ENCODE data around the gene ZFAND3. TPM values are rescaled to one million over a fixed set of nuclear protein-coding genes. Genes with fewer than 3 reads are reported as not detected.

The ZFAND3 gene
- total and polyA plus RNA-seq, 2 donors (not counting 1 experiment from before 2014, with no cell fraction given), result 21.5 to 40.8 TPM

GRCh38 chr6:37812841-37813240 is 6.7 kb upstream of the ZFAND3 start:
- TF ChIP-seq EZH2 (IDR thresholded peaks at IDR 0.05; ENCODE audit: low read length, missing control alignments), result no peak
- TF ChIP-seq CTCF (conservative IDR thresholded peaks at IDR 0.05 in 1 of 2, IDR thresholded peaks at IDR 0.05 in 1 of 2; ENCODE audit: low read depth in 1 of 2, low read length in 2 of 2), result no peak
- DNase-seq (ENCODE audit: low read depth in 2 of 2), result no peak
- Histone ChIP-seq H2AFZ (ENCODE audit: low read length) (no peak overlapping the region), H3K27ac (ENCODE audit: insufficient read depth, low read length) (no peak overlapping the region), H3K27me3 (ENCODE audit: control insufficient read depth, insufficient read depth, low read length) (peaks cover 3% of the 10 kb centered on the region), H3K9ac (ENCODE audit: insufficient read depth, low read length) (no peak overlapping the region), H3K9me3 (ENCODE audit: control insufficient read depth, insufficient read depth, low read depth, low read length) (no peaks in the 10 kb centered on the region), H3K4me2 (ENCODE audit: extremely low read depth, insufficient read depth, low read length) (no peak overlapping the region), H3K4me1 (ENCODE audit: control insufficient read depth, extremely low read depth, insufficient read depth, low read length) (no peaks in the 10 kb centered on the region), H4K20me1 (ENCODE audit: control insufficient read depth, extremely low read depth, insufficient read depth, low read length) (no peaks in the 10 kb centered on the region), H3K36me3 (ENCODE audit: control insufficient read depth, insufficient read depth, low read length) (no peaks in the 10 kb centered on the region), H3K79me2 (ENCODE audit: control insufficient read depth, insufficient read depth, low read length) (no peaks in the 10 kb centered on the region), H3K4me3 (replicated peaks in 1 of 4; ENCODE audit: control extremely low read depth in 1 of 4, insufficient read depth in 1 of 4, low read depth in 3 of 4, low read length in 4 of 4) (no peak overlapping the region)

DNA sequence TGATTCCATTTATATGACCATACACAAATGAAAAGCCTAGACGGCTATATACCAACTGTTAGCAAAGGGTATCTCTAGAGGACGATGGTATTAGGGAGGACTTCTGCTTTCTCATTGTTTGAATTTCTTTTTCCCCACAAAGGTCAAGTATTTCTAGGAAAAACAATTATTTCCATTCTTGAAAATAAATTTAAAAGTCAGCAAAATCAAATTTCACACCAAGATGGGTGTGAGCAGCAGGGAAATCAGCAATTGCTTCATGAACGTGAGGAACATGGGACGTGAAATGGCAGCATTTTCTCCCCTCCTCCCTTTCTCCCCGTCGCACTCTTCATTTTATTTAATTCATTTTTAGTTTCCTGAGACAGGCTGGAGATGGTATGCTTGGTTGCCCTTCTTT is 5.2 kb upstream of the ZFAND3 start:
- Histone ChIP-seq H3K9me3 (ENCODE audit: control insufficient read depth, insufficient read depth, low read depth, low read length) (no peaks in the 10 kb centered on the region), H3K9ac (ENCODE audit: insufficient read depth, low read length) (no peak overlapping the region), H4K20me1 (ENCODE audit: control insufficient read depth, extremely low read depth, insufficient read depth, low read length) (no peaks in the 10 kb centered on the region), H3K4me3 (replicated peaks in 1 of 4; ENCODE audit: control extremely low read depth in 1 of 4, insufficient read depth in 1 of 4, low read depth in 3 of 4, low read length in 4 of 4) (no peak overlapping the region), H3K4me1 (ENCODE audit: control insufficient read depth, extremely low read depth, insufficient read depth, low read length) (peaks cover 2% of the 10 kb centered on the region), H3K4me2 (ENCODE audit: extremely low read depth, insufficient read depth, low read length) (no peak overlapping the region), H3K27me3 (ENCODE audit: control insufficient read depth, insufficient read depth, low read length) (no peaks in the 10 kb centered on the region), H2AFZ (ENCODE audit: low read length) (no peak overlapping the region), H3K27ac (ENCODE audit: insufficient read depth, low read length) (no peak overlapping the region), H3K36me3 (ENCODE audit: control insufficient read depth, insufficient read depth, low read length) (no peaks in the 10 kb centered on the region), H3K79me2 (ENCODE audit: control insufficient read depth, insufficient read depth, low read length) (no peaks in the 10 kb centered on the region)
- TF ChIP-seq EZH2 (IDR thresholded peaks at IDR 0.05; ENCODE audit: low read length, missing control alignments), result no peak
- TF ChIP-seq CTCF (conservative IDR thresholded peaks at IDR 0.05 in 1 of 2, IDR thresholded peaks at IDR 0.05 in 1 of 2; ENCODE audit: low read depth in 1 of 2, low read length in 2 of 2), result no peak
- DNase-seq (ENCODE audit: low read depth in 2 of 2), result no peak

DNA sequence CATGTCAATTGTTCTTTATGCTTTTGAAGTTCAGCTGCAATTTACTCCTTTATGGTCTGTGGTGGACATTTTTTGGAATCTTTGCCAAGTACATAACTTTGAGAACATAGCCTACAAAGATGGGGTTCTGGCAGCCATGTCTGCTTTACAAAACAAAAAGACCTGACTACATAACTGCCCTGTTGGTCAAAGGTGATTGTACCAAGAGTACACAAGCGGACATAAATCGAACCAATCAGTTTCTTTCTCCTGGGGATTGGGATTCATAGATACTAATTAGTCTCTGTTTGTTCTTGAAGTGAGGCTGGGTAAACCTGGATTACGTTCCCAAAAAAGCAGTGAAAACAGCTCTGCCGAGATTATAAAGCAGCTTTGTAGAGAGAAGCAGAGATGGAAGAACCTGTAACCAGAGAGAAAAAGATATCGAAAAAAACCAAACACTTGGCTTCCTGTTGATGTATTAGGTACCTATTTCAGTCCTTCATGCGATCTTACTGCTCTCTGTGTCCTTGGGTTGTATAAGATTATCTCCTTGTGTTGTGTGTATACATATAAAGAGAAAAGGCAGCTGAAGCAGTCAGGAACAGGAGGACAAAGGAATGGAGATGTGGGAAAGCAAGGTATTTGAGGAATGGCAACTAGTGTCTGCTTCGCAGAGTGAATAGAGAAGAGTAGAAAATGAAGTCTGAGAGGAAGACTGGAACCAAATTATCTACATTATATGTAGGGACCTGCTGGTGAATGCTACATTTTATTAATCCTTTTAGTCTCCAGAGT is 2.7 kb upstream of the ZFAND3 start:
- no peak overlapping the region for H3K4me2 ChIP-seq (ENCODE audit: extremely low read depth, insufficient read depth, low read length)
- no peak for DNase-seq (ENCODE audit: low read depth in 2 of 2)
- TF ChIP-seq CTCF (conservative IDR thresholded peaks at IDR 0.05 in 1 of 2, IDR thresholded peaks at IDR 0.05 in 1 of 2; ENCODE audit: low read depth in 1 of 2, low read length in 2 of 2) (no peak), EZH2 (IDR thresholded peaks at IDR 0.05; ENCODE audit: low read length, missing control alignments) (no peak)
- H4K20me1 ChIP-seq (ENCODE audit: control insufficient read depth, extremely low read depth, insufficient read depth, low read length), result no peaks in the 10 kb centered on the region
- peaks cover 2% of the 10 kb centered on the region for H3K4me1 ChIP-seq (ENCODE audit: control insufficient read depth, extremely low read depth, insufficient read depth, low read length)
- no peaks in the 10 kb centered on the region for H3K36me3 ChIP-seq (ENCODE audit: control insufficient read depth, insufficient read depth, low read length)
- no peak overlapping the region for H3K4me3 ChIP-seq (replicated peaks in 1 of 4; ENCODE audit: control extremely low read depth in 1 of 4, insufficient read depth in 1 of 4, low read depth in 3 of 4, low read length in 4 of 4)
- no peaks in the 10 kb centered on the region for H3K27me3 ChIP-seq (ENCODE audit: control insufficient read depth, insufficient read depth, low read length)
- peaks cover 17% of the 10 kb centered on the region for H3K79me2 ChIP-seq (ENCODE audit: control insufficient read depth, insufficient read depth, low read length)
- no peak overlapping the region for H3K27ac ChIP-seq (ENCODE audit: insufficient read depth, low read length)
- no peak overlapping the region for H3K9ac ChIP-seq (ENCODE audit: insufficient read depth, low read length)
- no peaks in the 10 kb centered on the region for H3K9me3 ChIP-seq (ENCODE audit: control insufficient read depth, insufficient read depth, low read depth, low read length)
- H2AFZ ChIP-seq (ENCODE audit: low read length), result no peak overlapping the region

Data from fibroblast of lung (primary cell).